ENCODE measurements around the gene EML4. TPM values are rescaled to one million over a fixed set of nuclear protein-coding genes. Genes with fewer than 3 reads are reported as not detected.
"Not testable (repeated sequence)": the region's sequence is repeated elsewhere in the genome, so short reads cannot be mapped to it uniquely, and the experiment has no call there.

Gene EML4
- total RNA-seq, 1 donor from 2014 or later, result 56.7 TPM

DNA sequence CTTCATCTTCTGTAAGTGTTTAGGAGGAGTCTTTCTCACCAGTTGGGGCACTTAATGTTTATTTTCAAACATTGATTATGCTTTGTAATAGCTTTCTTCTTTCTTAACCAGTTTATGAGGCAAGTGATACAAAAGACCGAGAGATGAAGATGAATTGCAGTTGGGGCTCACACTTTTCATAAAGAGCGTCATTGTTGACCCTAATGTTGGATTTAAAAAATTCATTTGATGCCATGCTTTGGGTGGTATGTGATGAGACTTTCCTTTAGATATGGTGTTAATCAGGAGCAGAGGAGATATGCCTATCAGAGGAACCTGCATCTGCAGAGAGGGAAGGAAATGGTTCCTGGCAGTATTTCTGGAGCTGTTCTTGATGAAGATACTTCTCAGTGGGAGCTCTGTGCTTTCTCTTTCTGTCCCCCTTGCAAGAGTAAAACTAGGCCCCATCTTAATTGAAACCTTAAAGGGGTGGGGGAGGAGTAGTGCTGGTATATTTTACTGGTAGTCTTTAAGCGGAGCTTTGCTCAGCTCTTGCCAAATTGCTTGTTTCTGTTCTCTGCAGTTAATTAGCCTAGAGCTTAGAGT is 2.3 kb downstream of the EML4 start:
- no peaks in the 10 kb centered on the region for H3K27me3 Mint-ChIP-seq (ENCODE audit: insufficient read depth)
- H3K27ac Mint-ChIP-seq, result no peak overlapping the region
- no peak for DNase-seq (ENCODE audit: low spot score)
- peaks cover 17% of the 10 kb centered on the region for H3K4me1 Mint-ChIP-seq (ENCODE audit: low read depth)
- H3K36me3 Mint-ChIP-seq (ENCODE audit: low read depth), result peaks cover 13% of the 10 kb centered on the region
- H3K4me3 Mint-ChIP-seq, result no peak overlapping the region
- intact Hi-C loops (cut with micrococcal nuclease), result loop anchor here (1.0 to 2.0 kb wide), 2 partner anchors 22 to 67 kb away; no protein-coding TSS in a partner anchor
- no peaks in the 10 kb centered on the region for H3K9me3 Mint-ChIP-seq

- peaks cover 13% of the 10 kb centered on the region for H3K36me3 Mint-ChIP-seq (ENCODE audit: low read depth)
- intact Hi-C loops (cut with micrococcal nuclease), result loop anchor here (1.0 kb wide), 1 partner anchor 8 kb away; no protein-coding TSS in a partner anchor
Measured at GRCh38 chr2:42172020-42172419, 2.9 kb downstream of the EML4 start.

DNA sequence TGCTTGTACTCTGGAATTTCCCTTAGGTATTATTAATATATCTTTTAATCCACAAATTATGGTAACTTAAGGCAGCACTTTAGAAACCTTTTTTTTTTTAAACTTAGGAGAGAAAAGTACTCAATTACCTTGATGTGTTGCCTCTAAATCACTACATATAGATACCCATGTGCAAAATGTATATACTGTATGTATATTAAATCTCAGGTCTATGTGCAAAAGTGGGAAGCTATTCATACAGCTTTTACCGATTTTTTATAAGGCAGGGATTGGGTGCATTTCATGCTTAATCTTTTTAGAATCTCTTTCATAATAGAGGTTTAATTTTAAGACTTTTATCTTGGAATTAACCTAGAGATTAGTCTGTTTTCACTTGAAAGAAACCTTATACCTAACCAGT is 3.4 kb downstream of the EML4 start:
- intact Hi-C loops (cut with micrococcal nuclease), result loop anchor here (1.0 kb wide), 1 partner anchor 8 kb away; no protein-coding TSS in a partner anchor
- Mint-ChIP-seq H3K27me3 (ENCODE audit: insufficient read depth) (no peaks in the 10 kb centered on the region), H3K4me1 (ENCODE audit: low read depth) (peaks cover 26% of the 10 kb centered on the region), H3K36me3 (ENCODE audit: low read depth) (peaks cover 14% of the 10 kb centered on the region), H3K4me3 (no peak overlapping the region), H3K9me3 (no peaks in the 10 kb centered on the region), H3K27ac (no peak overlapping the region)
- no peak for DNase-seq (ENCODE audit: low spot score)

More at GRCh38 chr2:42172020-42172419, 2.9 kb downstream of the EML4 start:
- Mint-ChIP-seq H3K9me3 (no peaks in the 10 kb centered on the region), H3K27ac (no peak overlapping the region), H3K4me1 (ENCODE audit: low read depth) (peaks cover 20% of the 10 kb centered on the region), H3K27me3 (ENCODE audit: insufficient read depth) (no peaks in the 10 kb centered on the region), H3K4me3 (no peak overlapping the region)
- no peak for DNase-seq (ENCODE audit: low spot score)

GRCh38 chr2:42173467-42173866 is 4.3 kb downstream of the EML4 start:
- DNase-seq (ENCODE audit: low spot score); H3K27ac Mint-ChIP-seq; intact Hi-C loops (cut with micrococcal nuclease); H3K9me3 Mint-ChIP-seq; H3K27me3 Mint-ChIP-seq (ENCODE audit: insufficient read depth): not testable (repeated sequence)
- peaks cover 13% of the 10 kb centered on the region for H3K36me3 Mint-ChIP-seq (ENCODE audit: low read depth)
- peak overlapping the region; percentile 23 for H3K4me3 Mint-ChIP-seq
- H3K4me1 Mint-ChIP-seq (ENCODE audit: low read depth), result peaks cover 32% of the 10 kb centered on the region

GRCh38 chr2:42176992-42177738 is 8.0 kb downstream of the EML4 start:
- Mint-ChIP-seq H3K36me3 (ENCODE audit: low read depth) (peaks cover 28% of the 10 kb centered on the region), H3K27ac (no peak overlapping the region), H3K27me3 (ENCODE audit: insufficient read depth) (no peaks in the 10 kb centered on the region), H3K4me3 (no peak overlapping the region), H3K9me3 (no peaks in the 10 kb centered on the region), H3K4me1 (ENCODE audit: low read depth) (peaks cover 57% of the 10 kb centered on the region)
- intact Hi-C loops (cut with micrococcal nuclease), result no loop called here
- DNase-seq (ENCODE audit: low spot score), result no peak

- Mint-ChIP-seq H3K4me1 (ENCODE audit: low read depth) (peaks cover 65% of the 10 kb centered on the region), H3K4me3 (no peak overlapping the region), H3K36me3 (ENCODE audit: low read depth) (peaks cover 26% of the 10 kb centered on the region), H3K27me3 (ENCODE audit: insufficient read depth) (no peaks in the 10 kb centered on the region), H3K27ac (no peak overlapping the region), H3K9me3 (no peaks in the 10 kb centered on the region)
- no peak for DNase-seq (ENCODE audit: low spot score)
- intact Hi-C loops (cut with micrococcal nuclease), result no loop called here
Measured at GRCh38 chr2:42178335-42178734, 9.2 kb downstream of the EML4 start.

DNA sequence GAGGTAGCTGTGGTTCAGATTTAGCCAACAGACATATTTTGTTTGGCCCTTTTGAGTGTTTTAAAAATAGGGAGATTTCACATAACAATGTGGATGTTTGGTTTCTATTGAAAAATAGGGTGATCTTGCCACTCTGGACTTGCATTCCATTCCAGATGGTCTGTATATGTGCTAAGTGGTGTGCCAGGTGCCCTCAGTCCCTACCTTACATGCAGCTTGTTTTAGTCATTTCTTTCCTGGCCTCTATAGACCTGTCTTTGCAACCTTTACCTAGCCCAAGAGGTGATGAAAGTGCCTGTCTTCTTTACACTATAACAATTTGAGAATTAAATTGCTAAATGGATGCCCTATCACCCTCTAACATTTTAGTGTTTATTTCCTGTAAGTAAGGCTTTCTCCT is 11.1 kb downstream of the EML4 start:
- DNase-seq (ENCODE audit: low spot score), result no peak
- H3K9me3 Mint-ChIP-seq, result no peaks in the 10 kb centered on the region
- H3K4me3 Mint-ChIP-seq, result no peak overlapping the region
- peaks cover 82% of the 10 kb centered on the region for H3K4me1 Mint-ChIP-seq (ENCODE audit: low read depth)
- intact Hi-C loops (cut with micrococcal nuclease), result loop anchor here (1.0 kb wide), 1 partner anchor 8 kb away; no protein-coding TSS in a partner anchor
- H3K27me3 Mint-ChIP-seq (ENCODE audit: insufficient read depth), result no peaks in the 10 kb centered on the region
- H3K27ac Mint-ChIP-seq, result peak overlapping the region; percentile 2
- peaks cover 29% of the 10 kb centered on the region for H3K36me3 Mint-ChIP-seq (ENCODE audit: low read depth)

GRCh38 chr2:42182654-42183308 is 13.6 kb downstream of the EML4 start:
- Mint-ChIP-seq H3K4me1 (ENCODE audit: low read depth) (peaks cover 80% of the 10 kb centered on the region), H3K36me3 (ENCODE audit: low read depth) (peaks cover 33% of the 10 kb centered on the region), H3K27ac (no peak overlapping the region), H3K4me3 (no peak overlapping the region), H3K9me3 (no peaks in the 10 kb centered on the region), H3K27me3 (ENCODE audit: insufficient read depth) (no peaks in the 10 kb centered on the region)
- DNase-seq (ENCODE audit: low spot score), result no peak
- intact Hi-C loops (cut with micrococcal nuclease), result no loop called here

DNA sequence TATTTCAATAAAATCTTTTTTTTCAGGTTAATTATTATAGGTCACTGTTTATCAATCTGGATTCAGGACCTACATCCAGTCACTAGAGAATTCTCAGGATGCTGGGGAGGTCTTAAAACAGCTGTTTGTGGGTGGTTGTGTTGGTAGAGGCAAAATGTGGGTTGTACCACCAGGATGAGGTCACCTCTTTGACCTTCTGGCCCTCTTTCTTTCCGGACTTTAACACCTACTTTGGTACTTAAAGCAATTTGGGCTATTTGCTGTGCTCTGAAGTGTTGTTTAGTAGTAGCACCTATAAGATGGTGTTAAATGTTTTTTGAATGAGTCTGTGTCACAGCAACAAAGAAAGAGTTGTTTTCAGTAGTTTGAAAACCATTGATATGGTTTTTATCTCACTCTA is 14.6 kb downstream of the EML4 start:
- H3K4me3 Mint-ChIP-seq, result no peak overlapping the region
- H3K4me1 Mint-ChIP-seq (ENCODE audit: low read depth), result peaks cover 73% of the 10 kb centered on the region
- H3K36me3 Mint-ChIP-seq (ENCODE audit: low read depth), result peaks cover 35% of the 10 kb centered on the region
- no peak for DNase-seq (ENCODE audit: low spot score)
- no peaks in the 10 kb centered on the region for H3K27me3 Mint-ChIP-seq (ENCODE audit: insufficient read depth)
- intact Hi-C loops (cut with micrococcal nuclease), result no loop called here
- H3K27ac Mint-ChIP-seq, result no peak overlapping the region
- no peaks in the 10 kb centered on the region for H3K9me3 Mint-ChIP-seq

GRCh38 chr2:42184346-42184745 is 15.2 kb downstream of the EML4 start:
- no peak for DNase-seq (ENCODE audit: low spot score)
- no peak overlapping the region for H3K4me3 Mint-ChIP-seq
- peaks cover 71% of the 10 kb centered on the region for H3K4me1 Mint-ChIP-seq (ENCODE audit: low read depth)
- peaks cover 30% of the 10 kb centered on the region for H3K36me3 Mint-ChIP-seq (ENCODE audit: low read depth)
- no peaks in the 10 kb centered on the region for H3K27me3 Mint-ChIP-seq (ENCODE audit: insufficient read depth)
- H3K9me3 Mint-ChIP-seq, result no peaks in the 10 kb centered on the region
- intact Hi-C loops (cut with micrococcal nuclease), result no loop called here
- H3K27ac Mint-ChIP-seq, result peak overlapping the region; percentile 28

DNA sequence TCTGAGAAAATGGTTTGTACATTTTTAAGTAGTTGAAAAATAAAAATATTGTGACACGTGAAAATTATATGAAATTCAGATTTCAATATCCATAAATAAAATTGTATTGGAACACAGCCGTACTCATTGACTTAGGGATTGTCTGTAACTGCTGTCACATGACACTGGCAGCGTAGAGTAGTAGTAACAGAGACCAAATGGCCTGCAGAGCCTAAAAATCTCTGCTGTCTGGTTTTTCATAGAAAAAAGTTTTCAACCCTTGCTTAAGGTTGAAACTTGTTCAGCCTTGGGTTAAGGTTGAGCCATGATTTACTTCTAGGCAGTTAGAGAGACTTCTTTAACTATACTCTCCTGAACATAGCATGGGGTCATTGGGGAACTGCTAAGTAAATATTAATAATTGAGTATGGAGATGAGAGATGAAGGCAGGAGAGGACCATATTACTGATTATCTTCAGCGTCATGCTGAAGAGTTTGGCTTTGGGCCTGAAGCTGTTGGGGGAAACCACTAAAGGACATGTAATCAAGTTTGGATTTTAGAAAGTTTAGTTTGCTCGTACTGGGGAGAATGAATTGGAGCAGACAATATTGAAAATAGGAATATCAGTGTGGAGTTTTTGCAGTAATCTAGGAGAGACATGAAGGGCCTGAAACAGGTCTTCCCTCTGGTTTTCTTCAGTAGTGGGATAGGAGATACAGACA is 16.2 kb downstream of the EML4 start:
- Mint-ChIP-seq H3K27me3 (ENCODE audit: insufficient read depth) (no peaks in the 10 kb centered on the region), H3K9me3 (no peaks in the 10 kb centered on the region), H3K4me3 (no peak overlapping the region), H3K27ac (no peak overlapping the region), H3K4me1 (ENCODE audit: low read depth) (peaks cover 67% of the 10 kb centered on the region), H3K36me3 (ENCODE audit: low read depth) (peaks cover 29% of the 10 kb centered on the region)
- no peak for DNase-seq (ENCODE audit: low spot score)
- intact Hi-C loops (cut with micrococcal nuclease), result no loop called here

GRCh38 chr2:42186366-42186765 is 17.2 kb downstream of the EML4 start:
- peaks cover 68% of the 10 kb centered on the region for H3K4me1 Mint-ChIP-seq (ENCODE audit: low read depth)
- intact Hi-C loops (cut with micrococcal nuclease), result no loop called here

More at GRCh38 chr2:42186366-42186765, 17.2 kb downstream of the EML4 start:
- Mint-ChIP-seq H3K36me3 (ENCODE audit: low read depth) (peaks cover 26% of the 10 kb centered on the region), H3K9me3 (no peaks in the 10 kb centered on the region), H3K27me3 (ENCODE audit: insufficient read depth) (no peaks in the 10 kb centered on the region), H3K27ac (no peak overlapping the region), H3K4me3 (no peak overlapping the region)
- no peak for DNase-seq (ENCODE audit: low spot score)
